ENCODE data around the gene C17orf100. TPM values are rescaled to one million over a fixed set of nuclear protein-coding genes. Genes with fewer than 3 reads are reported as not detected.
"Not testable (repeated sequence)": the region's sequence is repeated elsewhere in the genome, so short reads cannot be mapped to it uniquely, and the experiment has no call there.

C17orf100 gene
- total RNA-seq, 2 experiments from 2014 or later, result 2.4 to 5.2 TPM

- Histone ChIP-seq H3K9me2 (ENCODE audit: insufficient read depth, low read length) (no peaks in the 10 kb centered on the region), H3K4me3 (ENCODE audit: low read depth, low read length, poor library complexity, severe bottlenecking) (no peak overlapping the region)
- intact Hi-C loops (cut with micrococcal nuclease; ENCODE audit: unreplicated experiment), result no loop called here
These were observed 37.4 kb downstream of the C17orf100 start for GRCh38 chr17:6688944-6689343.

DNA sequence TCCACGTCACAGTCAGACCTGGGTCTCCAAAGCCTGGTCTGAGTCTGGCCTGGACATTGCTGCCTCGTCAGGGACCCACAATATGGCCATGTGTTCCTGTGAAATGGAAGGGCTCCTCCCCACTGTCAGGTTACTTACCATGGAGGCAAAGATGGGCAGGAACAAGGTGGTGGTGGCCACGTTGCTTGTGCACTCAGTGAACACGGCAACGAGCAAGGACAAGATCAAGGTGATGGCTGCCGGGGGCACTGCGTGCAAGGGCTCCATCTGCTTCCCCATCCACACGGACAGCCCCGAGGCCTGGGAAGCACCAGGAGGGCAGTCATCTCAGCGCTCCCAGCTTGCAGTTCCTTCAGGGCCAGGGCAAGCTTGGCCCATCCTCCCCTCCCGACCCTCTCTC, 39.1 kb downstream of the C17orf100 start:
- no peaks in the 10 kb centered on the region for H4K20me1 ChIP-seq (ENCODE audit: insufficient read depth, low read length)
- H3K4me3 ChIP-seq (ENCODE audit: low read depth, low read length, poor library complexity, severe bottlenecking), result no peak overlapping the region
- no peaks in the 10 kb centered on the region for H3K9me2 ChIP-seq (ENCODE audit: insufficient read depth, low read length)
- no TSS peak for BruUV-seq (replicated peaks)
- H3K4me1 ChIP-seq (ENCODE audit: insufficient read depth, low read length, poor library complexity, severe bottlenecking), result no peaks in the 10 kb centered on the region
- CTCF ChIA-PET (ENCODE audit: unreplicated experiment), result no interaction called here
- POLR2A ChIA-PET, result no interaction called here
- no peak overlapping the region for H3K27ac ChIP-seq (ENCODE audit: low read depth, low read length, poor library complexity, severe bottlenecking)
- no peaks in the 10 kb centered on the region for H3K9me3 ChIP-seq (ENCODE audit: low read length)
- H2AFZ ChIP-seq (ENCODE audit: low read length), result no peak overlapping the region
- no peak overlapping the region for H3K4me2 ChIP-seq (ENCODE audit: low read length)
- H3K79me2 ChIP-seq (ENCODE audit: insufficient read depth, low read depth, low read length), result no peaks in the 10 kb centered on the region
- intact Hi-C loops (cut with micrococcal nuclease; ENCODE audit: unreplicated experiment), result no loop called here
- no peaks in the 10 kb centered on the region for H3K36me3 ChIP-seq (ENCODE audit: insufficient read depth, low read length)
- DNase-seq (ENCODE audit: low spot score), result no peak
- TF ChIP-seq EZH2phosphoT487 (IDR thresholded peaks at IDR 0.05; ENCODE audit: borderline replicate concordance, low read depth, low read length), result no peak
- TF ChIP-seq CTCF (conservative IDR thresholded peaks at IDR 0.05; ENCODE audit: low read length), result no peak

More at GRCh38 chr17:6688944-6689343, 37.4 kb downstream of the C17orf100 start:
- no TSS peak for BruUV-seq (replicated peaks)
- H4K20me1 ChIP-seq (ENCODE audit: insufficient read depth, low read length), result no peaks in the 10 kb centered on the region
- no peak overlapping the region for H3K4me2 ChIP-seq (ENCODE audit: low read length)
- ChIA-PET CTCF (ENCODE audit: unreplicated experiment) (no interaction called here), POLR2A (no interaction called here)
- no peaks in the 10 kb centered on the region for H3K36me3 ChIP-seq (ENCODE audit: insufficient read depth, low read length)
- no peaks in the 10 kb centered on the region for H3K79me2 ChIP-seq (ENCODE audit: insufficient read depth, low read depth, low read length)
- H3K27ac ChIP-seq (ENCODE audit: low read depth, low read length, poor library complexity, severe bottlenecking), result no peak overlapping the region
- no peak overlapping the region for H2AFZ ChIP-seq (ENCODE audit: low read length)
- no peaks in the 10 kb centered on the region for H3K4me1 ChIP-seq (ENCODE audit: insufficient read depth, low read length, poor library complexity, severe bottlenecking)
- TF ChIP-seq CTCF (conservative IDR thresholded peaks at IDR 0.05; ENCODE audit: low read length) (no peak), EZH2phosphoT487 (IDR thresholded peaks at IDR 0.05; ENCODE audit: borderline replicate concordance, low read depth, low read length) (no peak)
- H3K9me3 ChIP-seq (ENCODE audit: low read length), result no peaks in the 10 kb centered on the region
- DNase-seq (ENCODE audit: low spot score), result no peak

DNA sequence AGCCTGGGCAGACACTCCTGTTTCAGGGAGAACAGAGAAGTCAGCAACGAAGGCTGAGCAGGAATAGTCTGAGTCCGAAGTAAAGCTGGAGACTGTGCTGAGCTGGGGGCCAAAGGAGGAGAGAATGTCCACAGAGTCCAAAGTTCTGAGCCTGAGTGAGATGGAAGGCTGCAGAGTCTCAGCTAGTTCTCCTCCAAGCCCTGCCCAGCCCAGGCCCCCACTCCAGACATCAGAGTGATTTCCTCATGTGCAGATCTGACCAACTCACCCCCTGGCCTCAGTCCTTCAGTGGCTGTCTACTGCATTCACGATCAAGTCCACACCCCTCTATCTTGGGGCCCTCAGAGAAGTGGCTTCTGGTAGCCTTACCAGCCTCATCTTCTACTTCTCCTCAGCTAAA, 40.0 kb downstream of the C17orf100 start:
- Histone ChIP-seq H3K4me2 (ENCODE audit: low read length) (no peak overlapping the region), H2AFZ (ENCODE audit: low read length) (no peak overlapping the region), H3K4me1 (ENCODE audit: insufficient read depth, low read length, poor library complexity, severe bottlenecking) (no peaks in the 10 kb centered on the region), H3K36me3 (ENCODE audit: insufficient read depth, low read length) (no peaks in the 10 kb centered on the region), H3K79me2 (ENCODE audit: insufficient read depth, low read depth, low read length) (no peaks in the 10 kb centered on the region), H4K20me1 (ENCODE audit: insufficient read depth, low read length) (no peaks in the 10 kb centered on the region), H3K27ac (ENCODE audit: low read depth, low read length, poor library complexity, severe bottlenecking) (no peak overlapping the region), H3K9me3 (ENCODE audit: low read length) (no peaks in the 10 kb centered on the region), H3K9me2 (ENCODE audit: insufficient read depth, low read length) (no peaks in the 10 kb centered on the region), H3K4me3 (ENCODE audit: low read depth, low read length, poor library complexity, severe bottlenecking) (no peak overlapping the region)
- BruUV-seq (replicated peaks), result no TSS peak
- POLR2A ChIA-PET, result interaction anchor here (0.6 kb wide), 1 partner anchor 60 kb away, joined by 3 read pairs; no protein-coding TSS in a partner anchor
- intact Hi-C loops (cut with micrococcal nuclease; ENCODE audit: unreplicated experiment), result no loop called here
- no peak for DNase-seq (ENCODE audit: low spot score)
- TF ChIP-seq EZH2phosphoT487 (IDR thresholded peaks at IDR 0.05; ENCODE audit: borderline replicate concordance, low read depth, low read length) (no peak), CTCF (conservative IDR thresholded peaks at IDR 0.05; ENCODE audit: low read length) (no peak)
- CTCF ChIA-PET (ENCODE audit: unreplicated experiment), result no interaction called here

GRCh38 chr17:6691958-6692357, 40.4 kb downstream of the C17orf100 start:
- intact Hi-C loops (cut with micrococcal nuclease; ENCODE audit: unreplicated experiment); H3K27ac ChIP-seq (ENCODE audit: low read depth, low read length, poor library complexity, severe bottlenecking); H4K20me1 ChIP-seq (ENCODE audit: insufficient read depth, low read length); DNase-seq (ENCODE audit: low spot score); CTCF ChIA-PET (ENCODE audit: unreplicated experiment); H2AFZ ChIP-seq (ENCODE audit: low read length); H3K36me3 ChIP-seq (ENCODE audit: insufficient read depth, low read length); H3K79me2 ChIP-seq (ENCODE audit: insufficient read depth, low read depth, low read length); H3K4me1 ChIP-seq (ENCODE audit: insufficient read depth, low read length, poor library complexity, severe bottlenecking); H3K9me2 ChIP-seq (ENCODE audit: insufficient read depth, low read length); H3K4me2 ChIP-seq (ENCODE audit: low read length); H3K9me3 ChIP-seq (ENCODE audit: low read length); BruUV-seq (replicated peaks); H3K4me3 ChIP-seq (ENCODE audit: low read depth, low read length, poor library complexity, severe bottlenecking): not testable (repeated sequence)
- POLR2A ChIA-PET, result interaction anchor here (0.6 kb wide), 1 partner anchor 60 kb away, joined by 3 read pairs; no protein-coding TSS in a partner anchor
